GM19025 (cell line): ENCODE results near the gene PCBP3.

ENCODE experiments used
- ATAC-seq: cut with Tn5 transposase; IDR thresholded peaks from one replicate; pipeline ENCODE4 v1.9.1; 2021; ENCODE audit warnings: mild to moderate bottlenecking, low read depth, moderate library complexity; ENCODE audit not compliant: unreplicated experiment

PCBP3 gene

GRCh38 chr21:45721671-45722070, 78.1 kb downstream of the PCBP3 start:
- ATAC-seq, result no peak

- ATAC-seq, result no peak
These were observed 79.8 kb downstream of the PCBP3 start for GRCh38 chr21:45723049-45723958.

GRCh38 chr21:45724345-45724961, 80.9 kb downstream of the PCBP3 start:
- ATAC-seq, result no peak

GRCh38 chr21:45724994-45725843, 81.7 kb downstream of the PCBP3 start:
- ATAC-seq, result no peak

- no peak for ATAC-seq
These were observed 82.3 kb downstream of the PCBP3 start for GRCh38 chr21:45725844-45726200.

GRCh38 chr21:45726438-45726837, 82.9 kb downstream of the PCBP3 start:
- ATAC-seq, result no peak

GRCh38 chr21:45727390-45727789, 83.9 kb downstream of the PCBP3 start:
- no peak for ATAC-seq

- no peak for ATAC-seq
These were observed 91.9 kb downstream of the PCBP3 start for GRCh38 chr21:45735259-45736000.

- ATAC-seq, result no peak
These were observed 92.6 kb downstream of the PCBP3 start for GRCh38 chr21:45736042-45736689.

GRCh38 chr21:45736690-45737484, 93.4 kb downstream of the PCBP3 start:
- no peak for ATAC-seq

- no peak for ATAC-seq
These were observed 94.1 kb downstream of the PCBP3 start for GRCh38 chr21:45737485-45738166.

GRCh38 chr21:45739218-45740087, 95.9 kb downstream of the PCBP3 start:
- ATAC-seq, result no peak

- no peak for ATAC-seq
These were observed 96.5 kb downstream of the PCBP3 start for GRCh38 chr21:45740088-45740440.

- no peak for ATAC-seq
These were observed 97.2 kb downstream of the PCBP3 start for GRCh38 chr21:45740491-45741357.

GRCh38 chr21:45741691-45742090, 98.2 kb downstream of the PCBP3 start:
- no peak for ATAC-seq

- no peak for ATAC-seq
These were observed 98.7 kb downstream of the PCBP3 start for GRCh38 chr21:45742247-45742646.

- no peak for ATAC-seq
These were observed 101.7 kb downstream of the PCBP3 start for GRCh38 chr21:45745256-45745655.
